Right atrium auricular region (tissue), 2 donors: ENCODE data around the gene TRAF7. TPM values are rescaled to one million over a fixed set of nuclear protein-coding genes. Genes with fewer than 3 reads are reported as not detected.

Source experiments
- DNase-seq: peaks from one replicate; pipeline ENCODE4 v3.0.0-alpha.2; 2019; ENCODE audit warnings: low spot score
- H3K27ac ChIP-seq, 2 donors: fragments of 200-600 bp; sonication (generic); 1 replicate in 1 of 2; 2 replicates in 1 of 2; pipeline ENCODE4 v1.5.1; 2016 to 2019
- H3K27me3 ChIP-seq, 2 donors: fragments of 200-600 bp; sonication (generic); one replicate each; pipeline versions ENCODE4 v1.5.1 to v1.6.0; 2017 to 2019
- H3K36me3 ChIP-seq: fragments of 200-600 bp; sonication (generic); one replicate; pipeline ENCODE4 v1.5.1; 2016
- H3K4me1 ChIP-seq, 2 donors: fragments of 200-600 bp; sonication (generic); one replicate each; pipeline versions ENCODE4 v1.5.1 to v1.6.0; 2017 to 2019
- H3K4me3 ChIP-seq, 2 donors: fragments of 200-600 bp; sonication (generic); 1 replicate in 1 of 2; 2 replicates in 1 of 2; pipeline ENCODE4 v1.5.1; 2017 to 2019; ENCODE audit warnings: mild to moderate bottlenecking in 1 of 2, moderate library complexity in 1 of 2
- H3K9me3 ChIP-seq, 2 donors: fragments of 200-600 bp; sonication (generic); one replicate each; pipeline ENCODE4 v1.5.1; 2019
- total RNA-seq, 2 donors: library from RNA; depleted of rRNA; stranded (reverse); fragments of >200 nt; gene quantifications; one replicate each; pipeline ENCODE4 v1.1.0, GENCODE V29; 2016
- TF ChIP-seq, protein P1 (sequence below), 2 donors: fragments of 200-600 bp; sonication (generic); IDR thresholded peaks; one replicate each; pipeline ENCODE4 v1.5.1; 2019; ENCODE audit warnings: antibody characterized with exemption in 2 of 2

TRAF7 gene
- total RNA-seq, 2 donors from 2014 or later = 16.1 to 27.0 TPM

DNA sequence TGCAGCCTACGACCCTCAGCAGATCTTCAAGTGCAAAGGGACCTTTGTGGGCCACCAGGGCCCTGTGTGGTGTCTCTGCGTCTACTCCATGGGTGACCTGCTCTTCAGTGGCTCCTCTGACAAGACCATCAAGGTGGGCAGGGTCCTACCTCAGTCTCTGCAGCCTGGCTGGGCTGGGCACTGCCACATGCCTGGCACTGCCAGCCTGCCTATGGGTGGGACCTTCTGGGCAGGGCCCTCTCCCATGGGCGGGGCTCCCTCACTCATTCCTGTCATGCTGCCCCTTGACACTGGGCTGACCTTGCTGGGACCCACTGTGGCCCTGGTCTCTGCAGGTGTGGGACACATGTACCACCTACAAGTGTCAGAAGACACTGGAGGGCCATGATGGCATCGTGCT is 18.3 kb downstream of the TRAF7 start:
- TF ChIP-seq, protein P1, sequence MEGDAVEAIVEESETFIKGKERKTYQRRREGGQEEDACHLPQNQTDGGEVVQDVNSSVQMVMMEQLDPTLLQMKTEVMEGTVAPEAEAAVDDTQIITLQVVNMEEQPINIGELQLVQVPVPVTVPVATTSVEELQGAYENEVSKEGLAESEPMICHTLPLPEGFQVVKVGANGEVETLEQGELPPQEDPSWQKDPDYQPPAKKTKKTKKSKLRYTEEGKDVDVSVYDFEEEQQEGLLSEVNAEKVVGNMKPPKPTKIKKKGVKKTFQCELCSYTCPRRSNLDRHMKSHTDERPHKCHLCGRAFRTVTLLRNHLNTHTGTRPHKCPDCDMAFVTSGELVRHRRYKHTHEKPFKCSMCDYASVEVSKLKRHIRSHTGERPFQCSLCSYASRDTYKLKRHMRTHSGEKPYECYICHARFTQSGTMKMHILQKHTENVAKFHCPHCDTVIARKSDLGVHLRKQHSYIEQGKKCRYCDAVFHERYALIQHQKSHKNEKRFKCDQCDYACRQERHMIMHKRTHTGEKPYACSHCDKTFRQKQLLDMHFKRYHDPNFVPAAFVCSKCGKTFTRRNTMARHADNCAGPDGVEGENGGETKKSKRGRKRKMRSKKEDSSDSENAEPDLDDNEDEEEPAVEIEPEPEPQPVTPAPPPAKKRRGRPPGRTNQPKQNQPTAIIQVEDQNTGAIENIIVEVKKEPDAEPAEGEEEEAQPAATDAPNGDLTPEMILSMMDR (IDR thresholded peaks at IDR 0.05) = no peak
- H3K27me3 ChIP-seq = no peaks in the 10 kb centered on the region
- DNase-seq = no peak
- H3K9me3 ChIP-seq = no peaks in the 10 kb centered on the region
- H3K36me3 ChIP-seq = peaks cover 50% of the 10 kb centered on the region
- H3K4me3 ChIP-seq = no peak overlapping the region
- no peak overlapping the region for H3K27ac ChIP-seq
- no peaks in the 10 kb centered on the region for H3K4me1 ChIP-seq

DNA sequence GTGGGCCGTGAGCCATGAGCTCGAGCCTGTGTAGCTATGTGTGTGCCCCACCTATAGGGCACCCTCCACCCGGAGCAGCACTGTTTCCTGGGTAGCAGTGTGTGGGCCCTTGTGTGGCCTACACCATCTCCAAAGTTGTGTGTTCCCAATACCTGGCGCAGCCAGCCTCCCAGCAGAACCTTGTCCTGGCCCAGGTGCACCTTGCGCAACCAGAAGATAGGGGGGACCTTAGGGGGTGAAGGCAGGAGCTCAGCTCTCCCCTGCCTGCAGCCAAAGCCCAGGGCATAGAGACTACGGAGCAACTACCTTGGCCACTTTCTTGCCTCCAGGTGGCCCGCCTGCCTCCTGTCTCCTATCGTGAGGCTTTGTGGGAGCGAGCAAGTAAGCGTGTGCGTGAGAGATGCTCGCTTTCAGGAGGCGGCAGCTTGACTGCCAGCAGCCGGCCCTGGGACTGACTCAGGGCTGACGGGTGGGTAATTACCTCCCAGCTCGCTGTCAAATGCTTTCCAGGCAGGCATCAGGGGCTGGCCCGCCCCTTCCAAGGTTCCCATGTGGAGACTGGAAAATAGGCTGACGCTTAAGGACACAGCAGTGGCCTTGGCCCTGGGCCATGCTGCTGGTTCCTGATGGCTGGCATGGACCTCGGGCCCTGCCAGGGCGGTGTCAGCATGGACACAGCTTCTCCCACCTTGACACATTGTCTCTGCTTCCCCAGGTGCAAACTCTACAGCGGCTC is 19.0 kb downstream of the TRAF7 start:
- TF ChIP-seq, protein P1 (IDR thresholded peaks at IDR 0.05) = no peak
- no peaks in the 10 kb centered on the region for H3K4me1 ChIP-seq
- no peak overlapping the region for H3K4me3 ChIP-seq
- H3K27ac ChIP-seq = no peak overlapping the region
- peaks cover 50% of the 10 kb centered on the region for H3K36me3 ChIP-seq
- H3K9me3 ChIP-seq = no peaks in the 10 kb centered on the region
- DNase-seq = no peak
- no peaks in the 10 kb centered on the region for H3K27me3 ChIP-seq

DNA sequence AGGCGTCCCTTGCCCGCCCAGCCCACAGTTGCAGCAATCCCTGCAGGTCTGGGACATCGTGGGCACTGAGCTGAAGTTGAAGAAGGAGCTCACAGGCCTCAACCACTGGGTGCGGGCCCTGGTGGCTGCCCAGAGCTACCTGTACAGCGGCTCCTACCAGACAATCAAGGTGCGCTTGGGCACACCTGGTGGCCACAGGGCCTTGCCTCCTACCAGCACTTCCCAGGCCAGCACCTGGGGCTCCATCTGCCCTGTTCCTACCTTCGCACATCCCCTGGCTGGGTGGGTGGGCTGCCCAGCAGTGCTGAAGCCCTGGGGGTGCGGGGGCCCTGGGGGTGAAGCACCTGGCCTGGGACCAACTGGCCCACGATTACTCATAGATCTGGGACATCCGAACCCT is 19.9 kb downstream of the TRAF7 start:
- H3K36me3 ChIP-seq = peaks cover 50% of the 10 kb centered on the region
- no peaks in the 10 kb centered on the region for H3K9me3 ChIP-seq
- TF ChIP-seq, protein P1 (IDR thresholded peaks at IDR 0.05) = no peak
- H3K27ac ChIP-seq = no peak overlapping the region
- H3K27me3 ChIP-seq = no peaks in the 10 kb centered on the region
- no peak for DNase-seq
- no peak overlapping the region for H3K4me3 ChIP-seq
- H3K4me1 ChIP-seq = no peaks in the 10 kb centered on the region

DNA sequence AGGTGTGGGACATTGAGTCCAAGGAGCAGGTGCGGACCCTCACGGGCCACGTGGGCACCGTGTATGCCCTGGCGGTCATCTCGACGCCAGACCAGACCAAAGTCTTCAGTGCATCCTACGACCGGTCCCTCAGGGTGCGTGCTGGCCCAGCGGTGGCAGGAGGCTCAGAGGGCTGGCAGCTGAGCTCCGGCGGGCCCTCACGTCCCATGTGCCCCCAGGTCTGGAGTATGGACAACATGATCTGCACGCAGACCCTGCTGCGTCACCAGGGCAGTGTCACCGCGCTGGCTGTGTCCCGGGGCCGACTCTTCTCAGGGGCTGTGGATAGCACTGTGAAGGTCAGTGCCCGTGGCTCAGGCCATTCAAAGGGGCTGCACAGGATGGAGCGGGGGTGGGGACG is 20.5 kb downstream of the TRAF7 start:
- TF ChIP-seq, protein P1 (IDR thresholded peaks at IDR 0.05) = no peak
- no peaks in the 10 kb centered on the region for H3K9me3 ChIP-seq
- H3K4me1 ChIP-seq = no peaks in the 10 kb centered on the region
- H3K27ac ChIP-seq = no peak overlapping the region
- no peaks in the 10 kb centered on the region for H3K27me3 ChIP-seq
- peaks cover 50% of the 10 kb centered on the region for H3K36me3 ChIP-seq
- no peak for DNase-seq
- H3K4me3 ChIP-seq = no peak overlapping the region

DNA sequence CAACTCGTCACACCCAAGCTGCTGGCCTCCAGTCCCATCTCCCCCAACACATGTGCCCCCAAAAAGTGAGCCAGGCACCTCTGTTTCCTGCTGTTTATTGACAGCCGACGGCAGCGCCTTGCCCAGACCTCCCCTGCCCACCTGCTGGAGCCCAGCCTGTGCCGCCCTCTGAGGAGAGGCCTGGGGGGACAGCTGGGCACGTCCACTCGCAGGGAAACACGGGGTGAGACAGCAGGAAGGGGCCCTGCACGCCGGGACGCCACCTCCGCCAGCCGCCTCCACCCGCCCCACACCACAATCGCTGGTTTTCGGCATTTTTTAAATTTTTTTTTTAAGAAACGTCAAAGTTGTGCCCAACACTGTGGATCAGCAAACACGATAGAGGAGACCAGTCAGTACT is 21.5 kb downstream of the TRAF7 start:
- no peak for DNase-seq
- Histone ChIP-seq H3K4me3 (no peak overlapping the region), H3K4me1 (no peaks in the 10 kb centered on the region), H3K27me3 (no peaks in the 10 kb centered on the region), H3K27ac (no peak overlapping the region), H3K36me3 (peaks cover 40% of the 10 kb centered on the region), H3K9me3 (no peaks in the 10 kb centered on the region)
- TF ChIP-seq, protein P1 (IDR thresholded peaks at IDR 0.05) = no peak

DNA sequence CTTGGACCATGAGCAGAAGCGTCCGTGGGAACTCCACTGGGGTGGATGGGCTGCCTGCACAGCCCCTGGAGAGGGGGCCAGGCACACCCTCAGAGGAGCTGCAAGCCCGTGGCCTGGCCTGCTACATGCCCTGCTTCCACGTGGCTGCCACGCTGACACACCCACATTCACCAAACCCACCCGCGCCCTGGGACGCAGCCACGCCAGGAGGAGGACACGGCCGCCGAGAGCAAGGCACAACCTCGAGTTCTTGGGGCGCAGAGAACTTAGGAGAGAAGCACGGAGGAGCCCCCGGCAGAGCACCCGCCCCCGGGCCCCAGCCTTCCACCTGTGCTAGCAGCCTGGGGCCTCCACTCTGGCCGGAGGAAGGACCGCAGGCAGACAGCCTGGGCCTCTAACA is 22.0 kb downstream of the TRAF7 start:
- peaks cover 36% of the 10 kb centered on the region for H3K36me3 ChIP-seq
- no peaks in the 10 kb centered on the region for H3K4me1 ChIP-seq
- no peak overlapping the region for H3K4me3 ChIP-seq
- H3K27ac ChIP-seq = no peak overlapping the region
- H3K9me3 ChIP-seq = no peaks in the 10 kb centered on the region
- TF ChIP-seq, protein P1 (IDR thresholded peaks at IDR 0.05) = no peak
- H3K27me3 ChIP-seq = no peaks in the 10 kb centered on the region
- DNase-seq = no peak
